Left ventricle myocardium inferior (tissue), 1 donor: ENCODE measurements around the gene TNIK. TPM values are rescaled to one million over a fixed set of nuclear protein-coding genes. Genes with fewer than 3 reads are reported as not detected.

Experiments used
- DNase-seq: peaks from one replicate; pipeline ENCODE4 v3.0.0-alpha.2; 2020
- H3K27ac ChIP-seq: fragments of 200-600 bp; replicated peaks from 2 replicates; pipeline ENCODE4 v1.8.0; 2021
- H3K27me3 ChIP-seq: fragments of 200-600 bp; 2 replicates; pipeline ENCODE4 v1.8.0; 2021; ENCODE audit warnings: low read depth
- H3K36me3 ChIP-seq: fragments of 200-600 bp; 2 replicates; pipeline ENCODE4 v1.8.0; 2021
- H3K4me1 ChIP-seq: fragments of 200-600 bp; 2 replicates; pipeline ENCODE4 v1.8.0; 2021
- H3K4me3 ChIP-seq: fragments of 200-600 bp; 2 replicates; pipeline ENCODE4 v1.8.0; 2021; ENCODE audit warnings: mild to moderate bottlenecking, moderate library complexity
- H3K9me3 ChIP-seq: fragments of 200-600 bp; replicated peaks from 2 replicates; pipeline ENCODE4 v1.8.0; 2021
- CTCF ChIP-seq: fragments of 200-600 bp; IDR thresholded peaks from 2 replicates; pipeline ENCODE4 v1.8.0; 2021; ENCODE audit warnings: antibody characterized with exemption, mild to moderate bottlenecking, borderline replicate concordance
- intact Hi-C: fragments of 100-400 bp; cut with micrococcal nuclease; formaldehyde crosslinking; loops from one replicate; pipeline ENCODE4 v1.11.0; 2022
- total RNA-seq: library from RNA; stranded (reverse); fragmentation: NEBNext Ultra II Directional; extraction: Animal tissue kit (Norgen Biotek cat#: 25700); gene quantifications from one replicate; pipeline ENCODE4 v1.2.1, GENCODE V29; 2021
- donor health status: DM: no; HTN: yes; CAD: no; lungs with severe emphysema.

The TNIK gene
- total RNA-seq, 1 donor from 2014 or later = 28.6 TPM

GRCh38 chr3:171115667-171116066 is 344.5 kb downstream of the TNIK start:
- no peak overlapping the region for H3K4me3 ChIP-seq
- H3K9me3 ChIP-seq = no peaks in the 10 kb centered on the region
- intact Hi-C loops = no loop called here
- peaks cover 8% of the 10 kb centered on the region for H3K36me3 ChIP-seq
- no peak overlapping the region for H3K27ac ChIP-seq
- no peaks in the 10 kb centered on the region for H3K27me3 ChIP-seq
- no peak for DNase-seq
- no peak for TF ChIP-seq CTCF
- H3K4me1 ChIP-seq = peaks cover 21% of the 10 kb centered on the region

- Histone ChIP-seq H3K9me3 (no peaks in the 10 kb centered on the region), H3K36me3 (peaks cover 8% of the 10 kb centered on the region), H3K27ac (no peak overlapping the region), H3K4me1 (peaks cover 21% of the 10 kb centered on the region), H3K4me3 (no peak overlapping the region), H3K27me3 (no peaks in the 10 kb centered on the region)
- peak; percentile 7 for TF ChIP-seq CTCF
- intact Hi-C loops = no loop called here
- no peak for DNase-seq
Measured at GRCh38 chr3:171113716-171114115, 346.5 kb downstream of the TNIK start.

- H3K36me3 ChIP-seq = peaks cover 19% of the 10 kb centered on the region
- H3K27me3 ChIP-seq = no peaks in the 10 kb centered on the region
- intact Hi-C loops = no loop called here
- peaks cover 4% of the 10 kb centered on the region for H3K4me1 ChIP-seq
- H3K9me3 ChIP-seq = no peaks in the 10 kb centered on the region
- H3K27ac ChIP-seq = no peak overlapping the region
- TF ChIP-seq CTCF = no peak
- H3K4me3 ChIP-seq = no peak overlapping the region
- DNase-seq = no peak
Measured at GRCh38 chr3:171110715-171111114, 349.5 kb downstream of the TNIK start.

- H3K27ac ChIP-seq = no peak overlapping the region
- no peak for DNase-seq
- no peaks in the 10 kb centered on the region for H3K9me3 ChIP-seq
- H3K4me1 ChIP-seq = no peaks in the 10 kb centered on the region
- intact Hi-C loops = no loop called here
- no peak overlapping the region for H3K4me3 ChIP-seq
- peaks cover 19% of the 10 kb centered on the region for H3K36me3 ChIP-seq
- H3K27me3 ChIP-seq = no peaks in the 10 kb centered on the region
- TF ChIP-seq CTCF = no peak
Measured at GRCh38 chr3:171108066-171108465, 352.1 kb downstream of the TNIK start.

- no peak overlapping the region for H3K27ac ChIP-seq
- H3K36me3 ChIP-seq = peaks cover 24% of the 10 kb centered on the region
- TF ChIP-seq CTCF = no peak
- no peaks in the 10 kb centered on the region for H3K4me1 ChIP-seq
- intact Hi-C loops = no loop called here
- no peak for DNase-seq
- H3K4me3 ChIP-seq = no peak overlapping the region
- no peaks in the 10 kb centered on the region for H3K9me3 ChIP-seq
- H3K27me3 ChIP-seq = no peaks in the 10 kb centered on the region
Measured at GRCh38 chr3:171103185-171103584, 357.0 kb downstream of the TNIK start.

GRCh38 chr3:171101982-171102641 is 358.1 kb downstream of the TNIK start:
- Histone ChIP-seq H3K36me3 (peaks cover 16% of the 10 kb centered on the region), H3K27me3 (no peaks in the 10 kb centered on the region), H3K4me3 (no peak overlapping the region), H3K9me3 (no peaks in the 10 kb centered on the region), H3K4me1 (no peaks in the 10 kb centered on the region), H3K27ac (no peak overlapping the region)
- DNase-seq = no peak
- intact Hi-C loops = no loop called here
- TF ChIP-seq CTCF = no peak
